Endothelial cell (in vitro differentiated cells): Measurements from ENCODE around the gene NANOGP8. TPM values are rescaled to one million over a fixed set of nuclear protein-coding genes. Genes with fewer than 3 reads are reported as not detected.

Experiments used
- DNase-seq: peaks from one replicate; pipeline ENCODE4 v3.0.0; 2021; ENCODE audit warnings: low spot score
- H3K27ac Mint-ChIP-seq: one replicate; pipeline ENCODE4 v1.8.0; 2021; ENCODE audit warnings: mixed read lengths, inconsistent platforms; ENCODE audit not compliant: unreplicated experiment
- H3K27me3 Mint-ChIP-seq: one replicate; pipeline ENCODE4 v1.8.0; 2021; ENCODE audit warnings: mild to moderate bottlenecking, moderate library complexity, mixed read lengths, inconsistent platforms; ENCODE audit not compliant: unreplicated experiment
- H3K36me3 Mint-ChIP-seq: one replicate; pipeline ENCODE4 v1.8.0; 2021; ENCODE audit warnings: mild to moderate bottlenecking, low read depth, mixed read lengths, inconsistent platforms; ENCODE audit not compliant: unreplicated experiment
- H3K4me1 Mint-ChIP-seq: one replicate; pipeline ENCODE4 v1.8.0; 2021; ENCODE audit warnings: mild to moderate bottlenecking, mixed read lengths, inconsistent platforms; ENCODE audit not compliant: unreplicated experiment
- H3K4me3 Mint-ChIP-seq: one replicate; pipeline ENCODE4 v1.8.0; 2021; ENCODE audit warnings: mild to moderate bottlenecking, mixed read lengths, inconsistent platforms; ENCODE audit not compliant: unreplicated experiment
- H3K9me3 Mint-ChIP-seq: one replicate; pipeline ENCODE4 v1.8.0; 2021; ENCODE audit warnings: mixed read lengths, inconsistent platforms; ENCODE audit not compliant: unreplicated experiment
- total RNA-seq: library from RNA; stranded (reverse); fragmentation: NEBNext Ultra II Directional; extraction: Animal tissue kit (Norgen Biotek cat#: 25700); gene quantifications from one replicate; pipeline ENCODE4 v1.2.1, GENCODE V29; 2021; ENCODE audit not compliant: unreplicated experiment
- TF ChIP-seq, protein P1 (sequence below): fragments of 200-600 bp; sonication (generic); IDR thresholded peaks from one replicate; pipeline ENCODE4 v1.5.0; 2021; ENCODE audit warnings: antibody characterized with exemption; ENCODE audit not compliant: unreplicated experiment

NANOGP8 gene
- total RNA-seq, 1 donor from 2014 or later = 0.64 TPM

DNA sequence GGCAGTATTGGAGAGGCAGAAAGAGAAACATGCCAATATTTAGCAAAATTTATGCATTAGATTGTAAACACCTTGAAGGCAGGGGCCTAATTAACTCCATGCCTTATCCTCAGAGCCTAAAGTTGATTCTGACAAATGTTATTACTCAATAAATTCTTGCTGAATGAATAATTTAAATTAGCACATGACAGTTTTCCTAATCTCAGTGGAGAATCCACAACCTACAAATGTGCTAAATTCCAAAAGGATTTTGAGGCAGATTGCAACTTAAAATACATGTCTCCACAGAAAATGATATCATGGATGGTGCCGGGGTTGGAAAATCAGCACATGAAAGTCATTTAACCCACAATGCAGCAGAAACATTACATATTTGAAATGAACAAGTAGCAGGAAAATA lies 41.1 kb upstream of the NANOGP8 start:
- Mint-ChIP-seq H3K4me3 (no peak overlapping the region), H3K4me1 (no peaks in the 10 kb centered on the region), H3K36me3 (no peaks in the 10 kb centered on the region), H3K27me3 (no peaks in the 10 kb centered on the region), H3K9me3 (no peaks in the 10 kb centered on the region), H3K27ac (no peak overlapping the region)
- DNase-seq = no peak
- TF ChIP-seq, protein P1, sequence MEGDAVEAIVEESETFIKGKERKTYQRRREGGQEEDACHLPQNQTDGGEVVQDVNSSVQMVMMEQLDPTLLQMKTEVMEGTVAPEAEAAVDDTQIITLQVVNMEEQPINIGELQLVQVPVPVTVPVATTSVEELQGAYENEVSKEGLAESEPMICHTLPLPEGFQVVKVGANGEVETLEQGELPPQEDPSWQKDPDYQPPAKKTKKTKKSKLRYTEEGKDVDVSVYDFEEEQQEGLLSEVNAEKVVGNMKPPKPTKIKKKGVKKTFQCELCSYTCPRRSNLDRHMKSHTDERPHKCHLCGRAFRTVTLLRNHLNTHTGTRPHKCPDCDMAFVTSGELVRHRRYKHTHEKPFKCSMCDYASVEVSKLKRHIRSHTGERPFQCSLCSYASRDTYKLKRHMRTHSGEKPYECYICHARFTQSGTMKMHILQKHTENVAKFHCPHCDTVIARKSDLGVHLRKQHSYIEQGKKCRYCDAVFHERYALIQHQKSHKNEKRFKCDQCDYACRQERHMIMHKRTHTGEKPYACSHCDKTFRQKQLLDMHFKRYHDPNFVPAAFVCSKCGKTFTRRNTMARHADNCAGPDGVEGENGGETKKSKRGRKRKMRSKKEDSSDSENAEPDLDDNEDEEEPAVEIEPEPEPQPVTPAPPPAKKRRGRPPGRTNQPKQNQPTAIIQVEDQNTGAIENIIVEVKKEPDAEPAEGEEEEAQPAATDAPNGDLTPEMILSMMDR = no peak

DNA sequence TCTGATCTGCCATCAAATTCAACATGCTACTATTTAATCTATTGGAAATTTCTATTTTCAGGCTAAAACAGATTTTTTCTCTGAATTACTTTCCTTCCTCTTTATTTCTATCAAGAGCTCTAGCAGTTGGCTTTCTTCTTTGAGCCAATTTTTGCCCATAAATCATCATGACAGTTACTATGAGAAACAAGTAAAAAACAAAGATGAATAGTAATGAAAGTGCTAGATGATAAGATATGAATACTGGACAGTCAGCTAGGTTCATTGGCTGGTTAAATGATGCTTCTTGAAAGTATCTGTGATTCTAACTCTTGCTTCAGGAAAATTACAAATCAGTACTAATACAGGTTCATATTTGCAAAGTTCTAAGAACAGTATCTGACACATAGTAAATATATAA lies 38.6 kb upstream of the NANOGP8 start:
- H3K9me3 Mint-ChIP-seq = no peaks in the 10 kb centered on the region
- TF ChIP-seq, protein P1 = no peak
- H3K4me1 Mint-ChIP-seq = no peaks in the 10 kb centered on the region
- no peak for DNase-seq
- H3K4me3 Mint-ChIP-seq = no peak overlapping the region
- no peaks in the 10 kb centered on the region for H3K36me3 Mint-ChIP-seq
- no peak overlapping the region for H3K27ac Mint-ChIP-seq
- H3K27me3 Mint-ChIP-seq = no peaks in the 10 kb centered on the region

DNA sequence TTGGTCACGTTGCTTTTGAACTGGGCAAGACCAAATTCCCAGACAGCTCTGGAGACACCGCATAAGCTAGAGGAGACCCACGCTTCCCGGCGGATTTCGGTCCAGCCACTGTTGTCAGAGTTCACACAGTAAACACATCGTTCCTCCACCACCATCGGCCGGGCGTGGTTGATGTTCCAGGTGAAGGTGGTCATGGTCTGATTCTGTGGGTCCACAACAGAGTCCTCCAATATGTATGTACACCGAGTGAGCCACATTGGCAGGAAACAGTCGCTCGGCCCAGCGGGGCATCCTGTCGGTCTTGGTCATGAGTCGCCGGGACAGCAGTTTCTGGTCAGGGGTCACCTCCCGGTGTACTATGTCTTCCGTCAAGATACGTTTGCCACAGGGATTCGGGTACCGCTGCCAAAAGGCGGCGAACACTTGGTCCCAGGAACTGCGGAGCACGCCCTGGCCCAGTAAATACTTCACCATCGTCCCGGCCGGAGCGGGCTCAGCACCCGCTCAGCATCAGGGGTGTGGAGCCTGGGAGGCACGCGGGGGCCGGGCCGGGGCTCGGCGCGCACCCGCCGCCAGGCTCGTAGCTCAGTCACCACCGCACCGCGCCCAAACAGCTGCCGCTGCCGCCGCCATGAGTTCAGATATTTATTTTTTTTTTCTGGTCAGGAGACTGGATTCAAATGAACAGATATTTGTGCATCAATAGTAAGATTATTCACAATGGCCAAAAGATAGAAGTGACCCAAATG lies 36.7 kb upstream of the NANOGP8 start:
- Mint-ChIP-seq H3K4me3 (no peak overlapping the region), H3K4me1 (no peaks in the 10 kb centered on the region), H3K27me3 (no peaks in the 10 kb centered on the region), H3K9me3 (no peaks in the 10 kb centered on the region), H3K27ac (no peak overlapping the region), H3K36me3 (no peaks in the 10 kb centered on the region)
- DNase-seq = no peak
- TF ChIP-seq, protein P1 = no peak

DNA sequence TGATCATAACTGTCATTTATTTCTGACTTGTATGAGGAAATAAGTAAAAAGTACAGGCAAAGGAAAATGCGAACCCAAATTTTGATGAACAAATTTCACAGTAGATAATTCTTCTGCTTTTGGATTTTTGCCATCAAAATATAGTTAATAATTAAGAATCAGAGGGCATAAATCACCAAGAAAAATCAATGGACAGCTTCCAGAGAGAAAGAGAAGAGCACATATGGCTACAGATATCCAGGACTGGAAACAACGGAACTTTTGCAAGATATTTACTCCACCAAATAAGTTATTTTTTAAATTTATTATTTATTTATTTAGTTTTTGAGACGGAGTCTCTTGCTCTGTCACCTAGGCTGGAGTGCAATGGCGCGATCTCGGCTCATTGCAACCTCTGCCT lies 35.1 kb upstream of the NANOGP8 start:
- Mint-ChIP-seq H3K36me3 (no peaks in the 10 kb centered on the region), H3K9me3 (no peaks in the 10 kb centered on the region)

DNA sequence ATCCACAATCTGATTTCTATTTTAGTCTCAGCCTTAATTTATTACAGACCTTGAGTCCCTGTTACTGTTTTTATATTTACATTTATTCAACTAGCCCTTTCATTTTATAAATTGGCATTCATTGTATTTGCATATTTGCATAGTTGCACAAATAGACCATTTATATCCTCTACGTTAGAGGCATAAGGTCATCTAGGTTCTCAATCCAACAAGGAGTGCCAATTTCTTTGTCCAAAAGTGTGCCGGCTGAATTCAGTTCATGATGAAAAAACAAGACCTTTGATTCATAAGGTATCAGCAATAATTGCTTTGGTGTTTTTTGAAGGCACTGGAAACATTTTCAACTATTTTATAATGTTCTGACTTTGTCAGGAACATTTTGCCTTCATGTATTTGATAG lies 33.9 kb upstream of the NANOGP8 start:
- Mint-ChIP-seq H3K27ac (no peak overlapping the region), H3K9me3 (no peaks in the 10 kb centered on the region), H3K27me3 (no peaks in the 10 kb centered on the region), H3K4me3 (no peak overlapping the region), H3K4me1 (no peaks in the 10 kb centered on the region), H3K36me3 (no peaks in the 10 kb centered on the region)
- no peak for DNase-seq
- TF ChIP-seq, protein P1 = no peak

More for the DNA sequence above, 35.1 kb upstream of the NANOGP8 start:
- Mint-ChIP-seq H3K4me3 (no peak overlapping the region), H3K27ac (no peak overlapping the region), H3K27me3 (no peaks in the 10 kb centered on the region), H3K4me1 (no peaks in the 10 kb centered on the region)
- DNase-seq = no peak
- TF ChIP-seq, protein P1 = no peak
